ENCODE measurements around the gene PIKFYVE. TPM values are rescaled to one million over a fixed set of nuclear protein-coding genes. Genes with fewer than 3 reads are reported as not detected.
"Not testable (repeated sequence)": the region's sequence is repeated elsewhere in the genome, so short reads cannot be mapped to it uniquely, and the experiment has no call there.

Gene PIKFYVE
- total RNA-seq = 10 to 100 TPM; 11.9 to 35.6 (median 18.0) TPM

GRCh38 chr2:208265801-208266552 lies at the start of gene PIKFYVE:
Gene PIKFYVE, plus strand, starts transcription at chr2:208266255. Its CDS starts 5,265 bp downstream, at chr2:208271520.
- in situ Hi-C loops (cut with MboI; ENCODE audit: low pct_ligation_motif_present in 1 of 4, low pct_unique_long_range_greater_than_20kb in 1 of 4, low sequenced_read_pairs in 3 of 4) (loop anchor here in 1 of 4 donors (25.0 kb wide), 3 partner anchors 654 to 1504 kb away; partner anchors contain the start of genes CREB1, FASTKD2 and MDH1B), intact Hi-C loops (cut with DNase I; ENCODE audit: low total_unique reads) (loop anchor here (1.0 kb wide), 1 partner anchor 10 kb away; no protein-coding TSS in a partner anchor)
- WGBS, 2 donors (ENCODE audit: low coverage in 1 of 2) = 0 to 1% methylated on average over 4 to 46 of the region's 50 CpGs

GRCh38 chr2:208221873-208222272 lies 44.2 kb upstream of the PIKFYVE start:
- H3K36me3 ChIP-seq; in situ Hi-C loops (cut with MboI; ENCODE audit: low pct_ligation_motif_present in 1 of 4, low pct_unique_long_range_greater_than_20kb in 1 of 4, low sequenced_read_pairs in 3 of 4); H3K4me1 ChIP-seq; DNase-seq; H3K4me3 ChIP-seq; intact Hi-C loops (cut with DNase I; ENCODE audit: low total_unique reads); H3K27me3 ChIP-seq; H3K27ac ChIP-seq; H3K9me3 ChIP-seq: not testable (repeated sequence)
- WGBS, 2 donors (ENCODE audit: low coverage in 1 of 2) = 82% methylated on average over 3 of the region's 3 CpGs; no CpG with 5 or more reads in 1 of the 2 donors

More at GRCh38 chr2:208265801-208266552, at the start of gene PIKFYVE:
- Histone ChIP-seq H3K4me3 (peak within 1 kb of the TSS; percentile 80 to 97 (median 92)), H3K27me3 (no peaks in the 10 kb centered on the region), H3K27ac (peak within 1 kb of the TSS; percentile 94 to 99 (median 98)), H3K9me3 (no peaks in the 10 kb centered on the region), H3K36me3 (peaks cover 0 to under 1% (median 0%) of the 10 kb centered on the region in 4 donors), H3K4me1 (peaks cover 11 to 36% (median 17%) of the 10 kb centered on the region in 4 donors)
- DNase-seq = peak; percentile 95
- TF ChIP-seq EP300 (IDR thresholded peaks at IDR 0.05; ENCODE audit: low read depth) (no peak), POLR2A (IDR thresholded peaks at IDR 0.05) (peak; percentile 81), POLR2AphosphoS5 (IDR thresholded peaks at IDR 0.05) (peak; percentile 76 to 87 (median 78)), CTCF (IDR thresholded peaks at IDR 0.05) (no peak)

- DNase-seq = no peak
- TF ChIP-seq POLR2AphosphoS5 (IDR thresholded peaks at IDR 0.05) = no peak
- TF ChIP-seq EP300 (IDR thresholded peaks at IDR 0.05; ENCODE audit: low read depth) = no peak
- TF ChIP-seq POLR2A (IDR thresholded peaks at IDR 0.05) = no peak
- TF ChIP-seq CTCF (IDR thresholded peaks at IDR 0.05) = no peak
- Histone ChIP-seq H3K9me3 (no peaks in the 10 kb centered on the region), H3K27ac (no peak overlapping the region), H3K4me1 (no peaks in the 10 kb centered on the region), H3K27me3 (no peaks in the 10 kb centered on the region), H3K36me3 (no peaks in the 10 kb centered on the region), H3K4me3 (no peak overlapping the region)
- intact Hi-C loops (cut with DNase I; ENCODE audit: low total_unique reads) (no loop called here), in situ Hi-C loops (cut with MboI; ENCODE audit: low pct_ligation_motif_present in 1 of 4, low pct_unique_long_range_greater_than_20kb in 1 of 4, low sequenced_read_pairs in 3 of 4) (no loop called here)
- WGBS, 2 donors (ENCODE audit: low coverage in 1 of 2) = 83% methylated on average over 3 of the region's 3 CpGs; no CpG with 5 or more reads in 1 of the 2 donors
Measured at GRCh38 chr2:208222351-208222750, 43.7 kb upstream of the PIKFYVE start.

- WGBS, 2 donors (ENCODE audit: low coverage in 1 of 2) = 92 to 100% methylated on average over 1 to 2 of the region's 2 CpGs
- in situ Hi-C loops (cut with MboI; ENCODE audit: low pct_ligation_motif_present in 1 of 4, low pct_unique_long_range_greater_than_20kb in 1 of 4, low sequenced_read_pairs in 3 of 4) (no loop called here), intact Hi-C loops (cut with DNase I; ENCODE audit: low total_unique reads) (loop anchor here (5.0 kb wide), 1 partner anchor 1192 kb away; no protein-coding TSS in a partner anchor)
Measured at GRCh38 chr2:208224802-208225201, 41.3 kb upstream of the PIKFYVE start.

More at GRCh38 chr2:208224802-208225201, 41.3 kb upstream of the PIKFYVE start:
- TF ChIP-seq POLR2A (IDR thresholded peaks at IDR 0.05) (no peak), CTCF (IDR thresholded peaks at IDR 0.05) (no peak), EP300 (IDR thresholded peaks at IDR 0.05; ENCODE audit: low read depth) (no peak), POLR2AphosphoS5 (IDR thresholded peaks at IDR 0.05) (no peak)
- Histone ChIP-seq H3K9me3 (no peaks in the 10 kb centered on the region), H3K4me3 (no peak overlapping the region), H3K36me3 (no peaks in the 10 kb centered on the region), H3K27me3 (no peaks in the 10 kb centered on the region), H3K27ac (no peak overlapping the region), H3K4me1 (no peaks in the 10 kb centered on the region)
- DNase-seq = no peak
